ENCODE results near the gene TNRC18. TPM values are rescaled to one million over a fixed set of nuclear protein-coding genes. Genes with fewer than 3 reads are reported as not detected.
"Not testable (repeated sequence)": the region's sequence is repeated elsewhere in the genome, so short reads cannot be mapped to it uniquely, and the experiment has no call there.

TNRC18 gene
- total RNA-seq = 10 to 100 TPM; 17.9 to 75.5 (median 48.4) TPM

- H3K4me1 ChIP-seq = peaks cover 12 to 35% (median 15%) of the 10 kb centered on the region in 3 donors
- TF ChIP-seq CTCF (IDR thresholded peaks at IDR 0.05) (no peak), POLR2A (IDR thresholded peaks at IDR 0.05) (peak in 2 of 4 donors; percentile 70 to 76)
- peak within 1 kb of the TSS; percentile 99 to 100 (median 100) for H3K27ac ChIP-seq
- H3K4me3 ChIP-seq = peak within 1 kb of the TSS; percentile 80 to 97 (median 90)
- no peaks in the 10 kb centered on the region for H3K36me3 ChIP-seq
- WGBS, 2 donors = 1% methylated on average over 21 to 42 of the region's 67 CpGs
- peaks cover 0 to 20% (median 0%) of the 10 kb centered on the region in 4 donors for H3K27me3 ChIP-seq
- DNase-seq = no peak
- intact Hi-C loops (cut with DNase I) = no loop called here
- H3K9me3 ChIP-seq = no peaks in the 10 kb centered on the region
Observed at GRCh38 chr7:5423306-5423975, at the start of gene TNRC18. Gene TNRC18 (minus strand): TSS chr7:5423834. CDS start chr7:5421246, 2,588 bp downstream.

- Histone ChIP-seq H3K36me3 (no peaks in the 10 kb centered on the region), H3K4me1 (peaks cover 0 to 9% (median under 1%) of the 10 kb centered on the region in 3 donors), H3K4me3 (no peak overlapping the region), H3K9me3 (peaks cover 0 to 7% (median 0%) of the 10 kb centered on the region in 3 donors), H3K27me3 (no peaks in the 10 kb centered on the region), H3K27ac (no peak overlapping the region)
- 91 to 95% methylated on average over 7 to 8 of the region's 20 CpGs for WGBS, 2 donors
- intact Hi-C loops (cut with DNase I) = no loop called here
- DNase-seq = no peak
- TF ChIP-seq POLR2A (IDR thresholded peaks at IDR 0.05) (no peak), CTCF (IDR thresholded peaks at IDR 0.05) (no peak)
Observed at GRCh38 chr7:5472432-5473315, 49.0 kb upstream of the TNRC18 start.

GRCh38 chr7:5471623-5472022, 48.0 kb upstream of the TNRC18 start:
- H3K36me3 ChIP-seq; H3K4me1 ChIP-seq; DNase-seq; H3K4me3 ChIP-seq; H3K27me3 ChIP-seq; H3K9me3 ChIP-seq; H3K27ac ChIP-seq; intact Hi-C loops (cut with DNase I): not testable (repeated sequence)
- WGBS, 2 donors = 67 to 100% methylated on average over 1 to 3 of the region's 14 CpGs

GRCh38 chr7:5470816-5471215, 47.2 kb upstream of the TNRC18 start:
- intact Hi-C loops (cut with DNase I) = no loop called here
- H3K4me1 ChIP-seq = peaks cover 0 to 8% (median 0%) of the 10 kb centered on the region in 3 donors
- TF ChIP-seq POLR2A (IDR thresholded peaks at IDR 0.05) (no peak), CTCF (IDR thresholded peaks at IDR 0.05) (no peak)
- no peaks in the 10 kb centered on the region for H3K36me3 ChIP-seq
- DNase-seq = no peak
- H3K4me3 ChIP-seq = no peak overlapping the region
- peaks cover 0 to 7% (median 0%) of the 10 kb centered on the region in 3 donors for H3K9me3 ChIP-seq
- 71% methylated on average over 18 of the region's 22 CpGs; no CpG with 5 or more reads in 1 of the 2 donors for WGBS, 2 donors
- H3K27ac ChIP-seq = no peak overlapping the region
- H3K27me3 ChIP-seq = no peaks in the 10 kb centered on the region

GRCh38 chr7:5470167-5470532, 46.5 kb upstream of the TNRC18 start:
- WGBS, 2 donors = 80% methylated on average over 1 of the region's 15 CpGs; no CpG with 5 or more reads in 1 of the 2 donors
- Histone ChIP-seq H3K27ac (no peak overlapping the region), H3K9me3 (peaks cover 0 to 7% (median 0%) of the 10 kb centered on the region in 3 donors), H3K36me3 (no peaks in the 10 kb centered on the region), H3K27me3 (no peaks in the 10 kb centered on the region), H3K4me3 (no peak overlapping the region), H3K4me1 (peaks cover 0 to 8% (median 0%) of the 10 kb centered on the region in 3 donors)
- intact Hi-C loops (cut with DNase I) = no loop called here
- no peak for TF ChIP-seq POLR2A (IDR thresholded peaks at IDR 0.05)
- no peak for TF ChIP-seq CTCF (IDR thresholded peaks at IDR 0.05)
- DNase-seq = no peak

Measured in esophagus squamous epithelium (tissue), 5 donors.